OCI-LY7 (cell line): ENCODE data around the gene CHMP4B.

Experiments used
- CTCF ChIP-seq: fragments of 200-600 bp; sonication (generic); conservative IDR thresholded peaks from 2 replicates; pipeline ENCODE4 v1.5.1; 2014; ENCODE audit warnings: mild to moderate bottlenecking, antibody characterized with exemption, low read length, moderate library complexity, mixed read lengths
- EZH2phosphoT487 ChIP-seq: fragments of 200-600 bp; sonication (generic); IDR thresholded peaks from 2 replicates; pipeline ENCODE4 v1.6.1; 2018; ENCODE audit warnings: low read depth, borderline replicate concordance, mild to moderate bottlenecking, mixed run types, antibody characterized with exemption, low read length, moderate library complexity, mixed read lengths

GRCh38 chr20:33812908-33813462 is 1.8 kb downstream of the CHMP4B start:
- TF ChIP-seq CTCF (no peak), EZH2phosphoT487 (no peak)
